T-cell (primary cell): ENCODE measurements around the gene TSPEAR. TPM values are rescaled to one million over a fixed set of nuclear protein-coding genes. Genes with fewer than 3 reads are reported as not detected.

Experiments
- ATAC-seq, 4 experiments: fragments of 200-7000 bp in 3 of 4; fragments of 150-1000 bp in 1 of 4; cut with Tn5 transposase; replicated peaks in 1 of 4; 1 replicate in 3 of 4; 2 replicates in 1 of 4; pipeline ENCODE4 v1.10.0; 2021; ENCODE audit warnings: moderate library complexity in 3 of 4, mild to moderate bottlenecking in 2 of 4, moderate number of reproducible peaks in 1 of 4
- CTCF ChIA-PET, 2 donors: fragments of 300-600 bp; sonication (Branson Sonifier 250); formaldehyde crosslinking; loops; one replicate each; lab custom pipeline; 2022; ENCODE audit warnings: antibody characterized with exemption in 2 of 2; lab: Charles Lee
- POLR2A ChIA-PET, 2 donors: fragments of 300-600 bp; sonication (Branson Sonifier 250); formaldehyde crosslinking; loops; one replicate each; lab custom pipeline; 2022; ENCODE audit warnings: antibody characterized with exemption in 2 of 2; lab: Charles Lee
- DNase-seq, 35 experiments: peaks; one replicate each; pipeline versions ENCODE4 v3.0.0 to v3.0.0-alpha.2; 2013 to 2023
- H3K27ac ChIP-seq: one replicate; pipeline ENCODE4 v1.5.1; 2013; ENCODE audit warnings: low read length
- H3K27me3 ChIP-seq, 2 experiments: replicated peaks in 1 of 2; 1 replicate in 1 of 2; 2 replicates in 1 of 2; pipeline versions ENCODE4 v1.6.1 to v1.7.0; 2013; ENCODE audit warnings: low read length in 1 of 2, mixed read lengths in 1 of 2; ENCODE audit not compliant: control insufficient read depth in 2 of 2, insufficient read depth in 2 of 2; ENCODE audit errors: extremely low read depth in 1 of 2
- H3K36me3 ChIP-seq, 2 donors: 1 replicate in 1 of 2; 2 replicates in 1 of 2; pipeline versions ENCODE4 v1.6.1 to v1.7.0; 2013; ENCODE audit warnings: low read length in 1 of 2; ENCODE audit not compliant: control insufficient read depth in 2 of 2, insufficient read depth in 1 of 2; ENCODE audit errors: extremely low read depth in 1 of 2
- H3K4me1 ChIP-seq, 2 experiments: 1 replicate in 1 of 2; 2 replicates in 1 of 2; pipeline versions ENCODE4 v1.6.1 to v1.7.0; 2013; ENCODE audit warnings: low read length in 2 of 2, mixed read lengths in 1 of 2; ENCODE audit not compliant: insufficient read depth in 2 of 2, control insufficient read depth in 1 of 2; ENCODE audit errors: extremely low read depth in 1 of 2
- H3K4me3 ChIP-seq, 2 donors: 1 replicate in 1 of 2; 2 replicates in 1 of 2; pipeline versions ENCODE4 v1.5.1 to v1.7.0; 2013; ENCODE audit warnings: mild to moderate bottlenecking in 2 of 2, low read length in 1 of 2, moderate library complexity in 1 of 2; ENCODE audit not compliant: control insufficient read depth in 1 of 2; ENCODE audit errors: extremely low read depth in 1 of 2
- H3K9me3 ChIP-seq: 2 replicates; pipeline ENCODE4 v1.7.0; 2013
- H3K27ac Mint-ChIP-seq, 2 donors: one replicate each; pipeline ENCODE4 v1.8.0; 2020 to 2021; ENCODE audit warnings: mild to moderate bottlenecking in 2 of 2, mixed read lengths in 2 of 2
- H3K27me3 Mint-ChIP-seq, 2 donors: one replicate each; pipeline ENCODE4 v1.8.0; 2021 to 2022; ENCODE audit warnings: mixed read lengths in 2 of 2
- H3K36me3 Mint-ChIP-seq: one replicate; pipeline ENCODE4 v1.8.0; 2021; ENCODE audit warnings: mixed read lengths
- H3K4me1 Mint-ChIP-seq, 3 donors: one replicate each; pipeline ENCODE4 v1.8.0; 2020 to 2022; ENCODE audit warnings: mixed read lengths in 3 of 3, mild to moderate bottlenecking in 1 of 3
- H3K4me3 Mint-ChIP-seq, 3 donors: one replicate each; pipeline ENCODE4 v1.8.0; 2020 to 2022; ENCODE audit warnings: mild to moderate bottlenecking in 3 of 3, mixed read lengths in 3 of 3, moderate library complexity in 3 of 3
- H3K9me3 Mint-ChIP-seq, 3 donors: one replicate each; pipeline ENCODE4 v1.8.0; 2020 to 2022; ENCODE audit warnings: mixed read lengths in 3 of 3
- WGBS: methylation state at CpG from one replicate; pipeline ENCODE4 v1.1.5; 2013; ENCODE audit warnings: missing lambda C conversion rate; ENCODE audit not compliant: insufficient coverage; 5-methylcytosine and 5-hydroxymethylcytosine counted together
- total RNA-seq, 35 experiments: library from RNA in 6 of 35; stranded (reverse) in 6 of 35; fragments of 120-200 nt in 1 of 35; gene quantifications; one replicate each; pipeline versions ENCODE4 v1.2.1 to v1.2.4 and lab custom pipeline; 2013 to 2026

Gene TSPEAR
- total RNA-seq, 5 donors from 2014 or later (not counting 1 experiment from before 2014, with no cell fraction given) = not detected

GRCh38 chr21:44500111-44500510 is 211.3 kb downstream of the TSPEAR start:
- no peaks in the 10 kb centered on the region for H3K9me3 Mint-ChIP-seq
- H3K4me3 Mint-ChIP-seq = no peak overlapping the region
- no peak for ATAC-seq
- H3K36me3 Mint-ChIP-seq = no peaks in the 10 kb centered on the region
- DNase-seq = no peak
- POLR2A ChIA-PET = no interaction called here
- Histone ChIP-seq H3K4me3 (no peak overlapping the region), H3K36me3 (no peaks in the 10 kb centered on the region), H3K27me3 (peaks cover 0 to 44% of the 10 kb centered on the region in 2 experiments), H3K27ac (no peak overlapping the region), H3K9me3 (no peaks in the 10 kb centered on the region), H3K4me1 (peaks cover 0 to 8% of the 10 kb centered on the region in 2 experiments)
- WGBS = 90% methylated on average over 12 of the region's 19 CpGs
- H3K27me3 Mint-ChIP-seq = peaks cover 0 to 31% of the 10 kb centered on the region in 2 donors
- H3K4me1 Mint-ChIP-seq = peaks cover 0 to 8% (median 3%) of the 10 kb centered on the region in 3 donors
- CTCF ChIA-PET = no interaction called here
- no peak overlapping the region for H3K27ac Mint-ChIP-seq

- 89% methylated on average over 23 of the region's 23 CpGs for WGBS
- no peak overlapping the region for H3K4me3 Mint-ChIP-seq
- POLR2A ChIA-PET = no interaction called here
Observed at GRCh38 chr21:44499631-44500030, 211.7 kb downstream of the TSPEAR start.

GRCh38 chr21:44499211-44499560 is 212.2 kb downstream of the TSPEAR start:
- ATAC-seq (no peak), DNase-seq (no peak)
- Mint-ChIP-seq H3K36me3 (no peaks in the 10 kb centered on the region), H3K4me1 (peaks cover 0 to 7% (median 3%) of the 10 kb centered on the region in 3 donors), H3K27ac (no peak overlapping the region), H3K27me3 (peaks cover 0 to 31% of the 10 kb centered on the region in 2 donors), H3K9me3 (no peaks in the 10 kb centered on the region), H3K4me3 (no peak overlapping the region)
- no peak overlapping the region for H3K4me3 ChIP-seq
- H3K9me3 ChIP-seq = no peaks in the 10 kb centered on the region
- H3K27me3 ChIP-seq = peaks cover 0 to 53% of the 10 kb centered on the region in 2 experiments
- peaks cover 0 to 6% of the 10 kb centered on the region in 2 experiments for H3K4me1 ChIP-seq
- no peak overlapping the region for H3K27ac ChIP-seq
- CTCF ChIA-PET = no interaction called here
- WGBS = 89% methylated on average over 12 of the region's 18 CpGs
- POLR2A ChIA-PET = no interaction called here
- H3K36me3 ChIP-seq = no peaks in the 10 kb centered on the region

More at GRCh38 chr21:44499631-44500030, 211.7 kb downstream of the TSPEAR start:
- Mint-ChIP-seq H3K4me1 (peaks cover 0 to 8% (median 3%) of the 10 kb centered on the region in 3 donors), H3K36me3 (no peaks in the 10 kb centered on the region), H3K27ac (no peak overlapping the region), H3K9me3 (no peaks in the 10 kb centered on the region), H3K27me3 (peaks cover 0 to 31% of the 10 kb centered on the region in 2 donors)
- Histone ChIP-seq H3K4me1 (peaks cover 0 to 8% of the 10 kb centered on the region in 2 experiments), H3K27me3 (peaks cover 0 to 49% of the 10 kb centered on the region in 2 experiments), H3K36me3 (no peaks in the 10 kb centered on the region), H3K9me3 (no peaks in the 10 kb centered on the region), H3K27ac (no peak overlapping the region), H3K4me3 (no peak overlapping the region)
- CTCF ChIA-PET = no interaction called here
- DNase-seq (no peak), ATAC-seq (no peak)

GRCh38 chr21:44498280-44499210 is 212.8 kb downstream of the TSPEAR start:
- 82% methylated on average over 17 of the region's 27 CpGs for WGBS
- POLR2A ChIA-PET = no interaction called here
- Mint-ChIP-seq H3K27ac (no peak overlapping the region), H3K4me1 (peaks cover 0 to 3% (median 0%) of the 10 kb centered on the region in 3 donors), H3K9me3 (no peaks in the 10 kb centered on the region), H3K27me3 (peaks cover 0 to 31% of the 10 kb centered on the region in 2 donors), H3K4me3 (no peak overlapping the region), H3K36me3 (no peaks in the 10 kb centered on the region)
- DNase-seq (no peak), ATAC-seq (no peak)
- CTCF ChIA-PET = no interaction called here
- H3K4me1 ChIP-seq = no peaks in the 10 kb centered on the region
- H3K4me3 ChIP-seq = no peak overlapping the region
- no peaks in the 10 kb centered on the region for H3K9me3 ChIP-seq
- no peak overlapping the region for H3K27ac ChIP-seq
- H3K36me3 ChIP-seq = no peaks in the 10 kb centered on the region
- H3K27me3 ChIP-seq = peaks cover 0 to 60% of the 10 kb centered on the region in 2 experiments

GRCh38 chr21:44497703-44498126 is 213.7 kb downstream of the TSPEAR start:
- no peaks in the 10 kb centered on the region for H3K9me3 ChIP-seq
- Mint-ChIP-seq H3K36me3 (no peaks in the 10 kb centered on the region), H3K4me3 (no peak overlapping the region), H3K9me3 (peaks cover 1 to 6% (median 5%) of the 10 kb centered on the region in 3 donors), H3K4me1 (peaks cover 0 to 3% (median 0%) of the 10 kb centered on the region in 3 donors), H3K27ac (no peak overlapping the region), H3K27me3 (peaks cover 0 to 35% of the 10 kb centered on the region in 2 donors)
- H3K4me1 ChIP-seq = no peaks in the 10 kb centered on the region
- CTCF ChIA-PET = no interaction called here
- no peaks in the 10 kb centered on the region for H3K36me3 ChIP-seq
- POLR2A ChIA-PET = no interaction called here
- ATAC-seq = no peak
- H3K4me3 ChIP-seq = no peak overlapping the region
- peaks cover 0 to 62% of the 10 kb centered on the region in 2 experiments for H3K27me3 ChIP-seq
- no peak overlapping the region for H3K27ac ChIP-seq
- 91% methylated on average over 3 of the region's 6 CpGs for WGBS
- DNase-seq = no peak

GRCh38 chr21:44496564-44497550 is 214.5 kb downstream of the TSPEAR start:
- Histone ChIP-seq H3K4me3 (no peak overlapping the region), H3K4me1 (no peaks in the 10 kb centered on the region), H3K27me3 (peaks cover 0 to 62% of the 10 kb centered on the region in 2 experiments), H3K36me3 (no peaks in the 10 kb centered on the region), H3K9me3 (no peaks in the 10 kb centered on the region), H3K27ac (no peak overlapping the region)
- ChIA-PET CTCF (no interaction called here), POLR2A (interaction anchor here in 1 of 2 donors (0.6 kb wide), 1 partner anchor 108 kb away, joined by 5 read pairs; no protein-coding TSS in a partner anchor)
- ATAC-seq = no peak
- Mint-ChIP-seq H3K4me3 (no peak overlapping the region), H3K36me3 (peaks cover 3% of the 10 kb centered on the region), H3K9me3 (peaks cover 5 to 13% (median 7%) of the 10 kb centered on the region in 3 donors), H3K27ac (no peak overlapping the region), H3K4me1 (no peaks in the 10 kb centered on the region), H3K27me3 (peaks cover 5 to 36% of the 10 kb centered on the region in 2 donors)
- 59% methylated on average over 20 of the region's 27 CpGs for WGBS
- no peak for DNase-seq
